Psoas muscle (tissue), 8 donors: ENCODE data around the gene RUNX2. TPM values are rescaled to one million over a fixed set of nuclear protein-coding genes. Genes with fewer than 3 reads are reported as not detected.
A peak's percentile ranks its signal among the peaks of the same experiment; 100 is the strongest.

Experiments used
- ATAC-seq, 4 donors: fragments of 200-7000 bp; cut with Tn5 transposase; one replicate each; pipeline ENCODE4 v1.9.1; 2020; ENCODE audit warnings: moderate library complexity in 3 of 4, mild to moderate bottlenecking in 2 of 4
- DNase-seq, 2 donors: peaks; one replicate each; pipeline ENCODE4 v3.0.0-alpha.2; 2020
- H3K27ac ChIP-seq: fragments of 200-600 bp; one replicate; pipeline ENCODE4 v1.8.0; 2022
- H3K27me3 ChIP-seq, 3 donors: fragments of 200-600 bp in 1 of 3; one replicate each; pipeline versions ENCODE4 v1.6.1 to v1.8.0; 2013 to 2022; ENCODE audit warnings: low read length in 2 of 3, mild to moderate bottlenecking in 2 of 3, moderate library complexity in 1 of 3; ENCODE audit not compliant: insufficient read depth in 3 of 3
- H3K36me3 ChIP-seq, 2 donors: fragments of 200-600 bp in 1 of 2; one replicate each; pipeline versions ENCODE4 v1.6.1 to v1.8.0; 2013 to 2022; ENCODE audit warnings: low read depth in 1 of 2, mild to moderate bottlenecking in 1 of 2, moderate library complexity in 1 of 2; ENCODE audit not compliant: insufficient read depth in 1 of 2
- H3K4me1 ChIP-seq: fragments of 200-600 bp; one replicate; pipeline ENCODE4 v1.8.0; 2022
- H3K4me3 ChIP-seq: fragments of 200-600 bp; one replicate; pipeline ENCODE4 v1.8.0; 2022; ENCODE audit warnings: mild to moderate bottlenecking
- H3K9me3 ChIP-seq: fragments of 200-600 bp; one replicate; pipeline ENCODE4 v1.8.0; 2022
- CTCF ChIP-seq: fragments of 200-600 bp; IDR thresholded peaks from one replicate; pipeline ENCODE4 v1.8.0; 2022; ENCODE audit warnings: antibody characterized with exemption
- whole genome bisulfite sequencing, 3 donors: extraction: QIAGEN DNeasy Blood & Tissue Kit; methylation state at CpG; one replicate each; pipeline versions ENCODE4 v1.1.6 to v1.1.7; 2013; 5-methylcytosine and 5-hydroxymethylcytosine counted together
- intact Hi-C, 2 donors: fragments of 100-400 bp; cut with DNase I; formaldehyde crosslinking; loops; one replicate each; pipeline versions ENCODE4 v1.11.0 to v1.14.2; 2022
- polyA plus RNA-seq, 3 donors: library from polyadenylated mRNA; stranded (reverse); fragments of 200-250 nt; gene quantifications; one replicate each; pipeline ENCODE4 v1.2.3, GENCODE V29; 2013
- total RNA-seq, 4 donors: library from RNA; stranded (reverse); fragmentation: NEBNext Ultra II Directional in 2 of 4; extraction: Animal tissue kit (Norgen Biotek cat#: 25700) in 2 of 4; gene quantifications; one replicate each; pipeline versions ENCODE4 v1.2.1 to v1.2.4, GENCODE V29; 2021 to 2023
- donor health status: healthy with polysubstance abuse.
- donor health status: DM: no; HTN: no; CAD: no; lungs with moderate emphysema.
- donor health status: Bipolar disorder and iron deficiency.
- donor health status: healthy.
- donor health status: DM: yes; HTN: yes; CAD: no.
- donor health status: DM: no; HTN: no; CAD: no.
- donor health status: DM: no; HTN: no; CAD: no.
- donor health status: DM: yes; HTN: yes; CAD: no.

The RUNX2 gene
- total and polyA plus RNA-seq, 7 donors = 0.07 to 0.69 (median 0.21) TPM

- Histone ChIP-seq H3K27me3 (peaks cover 0 to 66% (median 17%) of the 10 kb centered on the region in 3 donors), H3K27ac (no peak overlapping the region), H3K9me3 (no peaks in the 10 kb centered on the region), H3K4me1 (peaks cover 25% of the 10 kb centered on the region), H3K4me3 (peak overlapping the region; percentile 73), H3K36me3 (no peaks in the 10 kb centered on the region)
- ATAC-seq (peak in 3 of 4 donors; percentile 15 to 35 (median 29)), DNase-seq (peak; percentile 37 to 64)
- 0 to 1% (median 0%) methylated on average over 25 to 55 of the region's 55 CpGs for WGBS, 3 donors
- TF ChIP-seq CTCF = no peak
- intact Hi-C loops = loop anchor here (5.0 to 10.0 kb wide), 4 partner anchors 40 to 768 kb away; no protein-coding TSS in a partner anchor
Measured at GRCh38 chr6:45422503-45423110, 94.5 kb downstream of the RUNX2 start.

- Histone ChIP-seq H3K27me3 (peaks cover 0 to 60% (median 17%) of the 10 kb centered on the region in 3 donors), H3K27ac (peak overlapping the region; percentile 53)
Measured at GRCh38 chr6:45423111-45423823, 95.1 kb downstream of the RUNX2 start.

GRCh38 chr6:45423824-45424450 is 95.8 kb downstream of the RUNX2 start:
- H3K4me3 ChIP-seq = peak overlapping the region; percentile 73
- TF ChIP-seq CTCF = no peak
- intact Hi-C loops = loop anchor here (5.0 to 10.0 kb wide), 4 partner anchors 42 to 769 kb away; no protein-coding TSS in a partner anchor
- no peaks in the 10 kb centered on the region for H3K9me3 ChIP-seq
- peaks cover 25% of the 10 kb centered on the region for H3K4me1 ChIP-seq
- ATAC-seq (peak; percentile 6 to 22 (median 18)), DNase-seq (peak; percentile 25 to 59)
- H3K27me3 ChIP-seq = peaks cover 0 to 53% (median 17%) of the 10 kb centered on the region in 3 donors
- H3K27ac ChIP-seq = peak overlapping the region; percentile 53
- no peaks in the 10 kb centered on the region for H3K36me3 ChIP-seq
- 15 to 24% (median 18%) methylated on average over 38 of the region's 38 CpGs for WGBS, 3 donors

More at GRCh38 chr6:45423111-45423823, 95.1 kb downstream of the RUNX2 start:
- intact Hi-C loops = loop anchor here (5.0 to 10.0 kb wide), 4 partner anchors 41 to 768 kb away; no protein-coding TSS in a partner anchor
- WGBS, 3 donors = 1 to 2% (median 1%) methylated on average over 57 to 62 of the region's 62 CpGs
- Histone ChIP-seq H3K9me3 (no peaks in the 10 kb centered on the region), H3K4me3 (peak overlapping the region; percentile 73), H3K36me3 (no peaks in the 10 kb centered on the region), H3K4me1 (peaks cover 25% of the 10 kb centered on the region)
- DNase-seq (peak; percentile 45 to 70), ATAC-seq (peak; percentile 15 to 44 (median 32))
- TF ChIP-seq CTCF = no peak

GRCh38 chr6:45424451-45424861 is 96.3 kb downstream of the RUNX2 start:
- TF ChIP-seq CTCF = no peak
- intact Hi-C loops = loop anchor here (5.0 to 10.0 kb wide), 4 partner anchors 42 to 770 kb away; no protein-coding TSS in a partner anchor
- no peaks in the 10 kb centered on the region for H3K9me3 ChIP-seq
- peaks cover 0 to 48% (median 16%) of the 10 kb centered on the region in 3 donors for H3K27me3 ChIP-seq
- H3K27ac ChIP-seq = no peak overlapping the region
- H3K36me3 ChIP-seq = no peaks in the 10 kb centered on the region
- no peak for DNase-seq
- WGBS, 3 donors = 41 to 73% (median 69%) methylated on average over 6 of the region's 6 CpGs
- H3K4me1 ChIP-seq = peaks cover 25% of the 10 kb centered on the region
- no peak for ATAC-seq
- H3K4me3 ChIP-seq = peak overlapping the region; percentile 73
